Measurements from ENCODE around the gene LYPD5. TPM values are rescaled to one million over a fixed set of nuclear protein-coding genes. Genes with fewer than 3 reads are reported as not detected.
"Not testable (repeated sequence)": the region's sequence is repeated elsewhere in the genome, so short reads cannot be mapped to it uniquely, and the experiment has no call there.

Gene LYPD5
- total RNA-seq, 4 donors from 2014 or later = 0.35 to 1.4 TPM; not detected in 2

DNA sequence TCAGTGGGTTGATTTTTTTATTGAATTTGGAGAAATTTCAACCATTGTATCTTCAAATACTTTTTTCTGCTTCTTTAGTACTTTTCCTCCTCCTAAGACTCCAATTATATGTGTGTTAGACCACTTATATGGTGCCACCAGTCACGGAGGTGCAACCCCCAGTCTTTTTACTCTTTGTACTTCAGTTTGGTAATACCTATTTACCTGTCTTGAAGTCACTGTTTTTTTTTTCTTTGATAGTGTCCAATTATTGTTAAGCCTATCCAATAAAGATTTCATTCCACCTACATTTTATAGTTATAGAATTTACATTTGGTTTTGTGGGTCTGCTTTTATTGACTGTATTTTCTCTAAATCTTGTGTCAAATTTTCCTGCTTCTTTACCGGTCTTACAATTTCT is 39.8 kb upstream of the LYPD5 start:
- H3K9me3 ChIP-seq = peaks cover 16 to 88% (median 21%) of the 10 kb centered on the region in 3 donors
- no peak overlapping the region for H3K27ac ChIP-seq
- no peak for TF ChIP-seq POLR2A (IDR thresholded peaks at IDR 0.05)
- TF ChIP-seq, protein P1, sequence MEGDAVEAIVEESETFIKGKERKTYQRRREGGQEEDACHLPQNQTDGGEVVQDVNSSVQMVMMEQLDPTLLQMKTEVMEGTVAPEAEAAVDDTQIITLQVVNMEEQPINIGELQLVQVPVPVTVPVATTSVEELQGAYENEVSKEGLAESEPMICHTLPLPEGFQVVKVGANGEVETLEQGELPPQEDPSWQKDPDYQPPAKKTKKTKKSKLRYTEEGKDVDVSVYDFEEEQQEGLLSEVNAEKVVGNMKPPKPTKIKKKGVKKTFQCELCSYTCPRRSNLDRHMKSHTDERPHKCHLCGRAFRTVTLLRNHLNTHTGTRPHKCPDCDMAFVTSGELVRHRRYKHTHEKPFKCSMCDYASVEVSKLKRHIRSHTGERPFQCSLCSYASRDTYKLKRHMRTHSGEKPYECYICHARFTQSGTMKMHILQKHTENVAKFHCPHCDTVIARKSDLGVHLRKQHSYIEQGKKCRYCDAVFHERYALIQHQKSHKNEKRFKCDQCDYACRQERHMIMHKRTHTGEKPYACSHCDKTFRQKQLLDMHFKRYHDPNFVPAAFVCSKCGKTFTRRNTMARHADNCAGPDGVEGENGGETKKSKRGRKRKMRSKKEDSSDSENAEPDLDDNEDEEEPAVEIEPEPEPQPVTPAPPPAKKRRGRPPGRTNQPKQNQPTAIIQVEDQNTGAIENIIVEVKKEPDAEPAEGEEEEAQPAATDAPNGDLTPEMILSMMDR (IDR thresholded peaks at IDR 0.05 in 4 of 5, conservative IDR thresholded peaks at IDR 0.05 in 1 of 5) = no peak
- H3K27me3 ChIP-seq = no peaks in the 10 kb centered on the region
- H3K36me3 ChIP-seq = peaks cover 26 to 100% of the 10 kb centered on the region in 2 donors
- H3K4me3 ChIP-seq = no peak overlapping the region
- no peaks in the 10 kb centered on the region for H3K4me1 ChIP-seq
- intact Hi-C loops (cut with DNase I; ENCODE audit: low total_unique reads) (no loop called here), in situ Hi-C loops (cut with MboI; ENCODE audit: low sequenced_read_pairs in 4 of 4) (no loop called here)
- ATAC-seq = no peak
- no peak for DNase-seq

- no peak for ATAC-seq
- in situ Hi-C loops (cut with MboI; ENCODE audit: low sequenced_read_pairs in 4 of 4) (no loop called here), intact Hi-C loops (cut with DNase I; ENCODE audit: low total_unique reads) (no loop called here)
- Histone ChIP-seq H3K9me3 (peaks cover 7 to 62% (median 13%) of the 10 kb centered on the region in 3 donors), H3K27ac (no peak overlapping the region), H3K27me3 (no peaks in the 10 kb centered on the region), H3K36me3 (peaks cover 20 to 100% of the 10 kb centered on the region in 2 donors), H3K4me1 (no peaks in the 10 kb centered on the region), H3K4me3 (peak overlapping the region in 1 of 4 donors; percentile 12)
- TF ChIP-seq, protein P1 (IDR thresholded peaks at IDR 0.05 in 4 of 5, conservative IDR thresholded peaks at IDR 0.05 in 1 of 5) = no peak
- TF ChIP-seq POLR2A (IDR thresholded peaks at IDR 0.05) = no peak
- DNase-seq = no peak
Measured at GRCh38 chr19:43839139-43839538, 36.9 kb upstream of the LYPD5 start.

GRCh38 chr19:43826787-43827754 is 24.8 kb upstream of the LYPD5 start, which contains the start of gene ZNF283:
Gene ZNF283 (plus strand): TSS chr19:43827321. CDS start chr19:43833505, 6,184 bp downstream.
- ATAC-seq = peak; percentile 99 to 100
- in situ Hi-C loops (cut with MboI; ENCODE audit: low sequenced_read_pairs in 4 of 4) = loop anchor here in 1 of 4 donors (10.0 kb wide), 1 partner anchor 128 kb away; the partner anchor contains the start of gene ZNF221
- intact Hi-C loops (cut with DNase I; ENCODE audit: low total_unique reads) = loop anchor here (1.0 to 5.0 kb wide), 6 partner anchors 176 to 815 kb away; partner anchors contain the start of genes PVR, ZNF112, ZNF180 and ZNF224

GRCh38 chr19:43824572-43824971 is 22.3 kb upstream of the LYPD5 start:
- DNase-seq; ATAC-seq; intact Hi-C loops (cut with DNase I; ENCODE audit: low total_unique reads); H3K4me3 ChIP-seq; H3K4me1 ChIP-seq; H3K27ac ChIP-seq; H3K9me3 ChIP-seq: not testable (repeated sequence)
- in situ Hi-C loops (cut with MboI; ENCODE audit: low sequenced_read_pairs in 4 of 4) = loop anchor here in 1 of 4 donors (10.0 kb wide), 1 partner anchor 130 kb away; the partner anchor contains the start of gene ZNF221
- Histone ChIP-seq H3K36me3 (peaks cover 0 to 16% of the 10 kb centered on the region in 2 donors), H3K27me3 (peaks cover 10 to 23% (median 11%) of the 10 kb centered on the region in 3 donors)

More at GRCh38 chr19:43826787-43827754, 24.8 kb upstream of the LYPD5 start, which contains the start of gene ZNF283:
- peak; percentile 79 to 85 for DNase-seq
- Histone ChIP-seq H3K4me3 (peak within 1 kb of the TSS; percentile 65 to 80 (median 72)), H3K4me1 (peaks cover 4 to 6% of the 10 kb centered on the region in 2 donors), H3K27me3 (peaks cover 0 to 1% (median 0%) of the 10 kb centered on the region in 3 donors), H3K36me3 (peaks cover 7 to 41% of the 10 kb centered on the region in 2 donors), H3K27ac (peak within 1 kb of the TSS; percentile 71 to 77 (median 72)), H3K9me3 (no peaks in the 10 kb centered on the region)
- TF ChIP-seq POLR2A (IDR thresholded peaks at IDR 0.05) = no peak
- TF ChIP-seq, protein P1 (IDR thresholded peaks at IDR 0.05 in 4 of 5, conservative IDR thresholded peaks at IDR 0.05 in 1 of 5) = no peak

DNA sequence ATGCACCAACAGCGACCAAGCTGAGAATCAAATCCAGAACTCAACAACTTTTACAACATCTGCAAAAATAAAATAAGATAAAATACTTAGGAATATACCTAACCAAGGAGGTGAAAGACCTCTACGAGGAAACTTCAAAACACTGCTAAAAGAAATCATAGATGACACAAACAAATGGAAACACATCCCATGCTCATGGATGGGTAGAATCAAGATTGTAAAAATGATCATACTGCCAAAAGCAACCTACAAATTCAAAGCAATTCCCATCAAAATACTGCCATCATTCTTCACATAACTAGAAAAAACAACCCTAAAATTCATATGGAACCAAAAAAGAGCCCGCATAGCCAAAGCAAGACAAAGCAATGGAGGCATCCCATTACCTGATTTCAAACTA is 21.6 kb upstream of the LYPD5 start:
- peaks cover 10 to 26% (median 11%) of the 10 kb centered on the region in 3 donors for H3K27me3 ChIP-seq

More for the DNA sequence above, 21.6 kb upstream of the LYPD5 start:
- H3K4me3 ChIP-seq; intact Hi-C loops (cut with DNase I; ENCODE audit: low total_unique reads); H3K36me3 ChIP-seq; H3K4me1 ChIP-seq; ATAC-seq; H3K27ac ChIP-seq; H3K9me3 ChIP-seq; DNase-seq: not testable (repeated sequence)
- in situ Hi-C loops (cut with MboI; ENCODE audit: low sequenced_read_pairs in 4 of 4) = loop anchor here in 1 of 4 donors (10.0 kb wide), 1 partner anchor 131 kb away; the partner anchor contains the start of gene ZNF221
